HepG2 (cell line): ENCODE results near the gene NOTUM. TPM values are rescaled to one million over a fixed set of nuclear protein-coding genes. Genes with fewer than 3 reads are reported as not detected.
A peak's percentile ranks its signal among the peaks of the same experiment; 100 is the strongest.

Source experiments
- CHD4 ChIP-seq: fragments of 200-600 bp; sonication (generic); IDR thresholded peaks from 2 replicates; pipeline ENCODE4 v1.7.0; 2017; ENCODE audit warnings: mild to moderate bottlenecking, low read length, borderline replicate concordance
- FOXP1 ChIP-seq, 2 experiments: fragments of 450-650 bp in 1 of 2; IDR thresholded peaks; 2 replicates each; pipeline ENCODE4 v1.6.1; 2017 to 2018; ENCODE audit warnings: antibody characterized with exemption in 1 of 2
- FOXP4 ChIP-seq: sonication (generic); formaldehyde crosslinking; IDR thresholded peaks from 2 replicates; pipeline ENCODE4 v1.4.0; 2020; ENCODE audit warnings: missing genetic modification reagents
- KIAA2018 ChIP-seq: sonication (generic); formaldehyde crosslinking; IDR thresholded peaks from 2 replicates; pipeline ENCODE4 v1.5.0; 2020; ENCODE audit warnings: mild to moderate bottlenecking, missing genetic modification reagents, borderline replicate concordance
- MED13 ChIP-seq: sonication (generic); formaldehyde crosslinking; IDR thresholded peaks from 2 replicates; pipeline ENCODE4 v1.5.0; 2020; ENCODE audit warnings: missing genetic modification reagents
- ZNF205 ChIP-seq: IDR thresholded peaks from 2 replicates; pipeline ENCODE4 v1.6.1; 2018; ENCODE audit warnings: missing biosample characterization, missing genetic modification reagents
- ZNF235 ChIP-seq: sonication (generic); formaldehyde crosslinking; IDR thresholded peaks from 2 replicates; pipeline ENCODE4 v1.8.1; 2023; ENCODE audit warnings: mild to moderate bottlenecking, missing genetic modification reagents, borderline replicate concordance
- ZNF256 ChIP-seq: sonication (generic); formaldehyde crosslinking; conservative IDR thresholded peaks from 2 replicates; pipeline ENCODE4 v1.4.0; 2020; ENCODE audit warnings: missing genetic modification reagents
- ZNF280B ChIP-seq: sonication (generic); formaldehyde crosslinking; IDR thresholded peaks from 2 replicates; pipeline ENCODE4 v1.5.0; 2020; ENCODE audit warnings: missing genetic modification reagents, mild to moderate bottlenecking, borderline replicate concordance
- ZNF362 ChIP-seq: sonication (generic); formaldehyde crosslinking; IDR thresholded peaks from 2 replicates; pipeline ENCODE4 v1.4.0; 2020; ENCODE audit warnings: missing genetic modification reagents, mild to moderate bottlenecking, borderline replicate concordance
- ZNF468 ChIP-seq: sonication (generic); formaldehyde crosslinking; IDR thresholded peaks from 2 replicates; pipeline ENCODE4 v1.8.0; 2022; ENCODE audit warnings: mild to moderate bottlenecking, moderate library complexity, missing genetic modification reagents
- ZNF652 ChIP-seq: IDR thresholded peaks from 2 replicates; pipeline ENCODE4 v1.6.1; 2016; ENCODE audit warnings: low read depth, borderline replicate concordance
- ZNF720 ChIP-seq: sonication (generic); formaldehyde crosslinking; IDR thresholded peaks from 2 replicates; pipeline ENCODE4 v1.4.0; 2020; ENCODE audit warnings: missing genetic modification reagents
- ZNF790 ChIP-seq: sonication (generic); formaldehyde crosslinking; IDR thresholded peaks from 2 replicates; pipeline ENCODE4 v1.8.0; 2022; ENCODE audit warnings: missing genetic modification reagents, mild to moderate bottlenecking, borderline replicate concordance
- ZSCAN31 ChIP-seq: sonication (generic); formaldehyde crosslinking; IDR thresholded peaks from 2 replicates; pipeline ENCODE4 v1.5.0; 2020; ENCODE audit warnings: low read depth, mild to moderate bottlenecking, missing genetic modification reagents
- polyA plus RNA-seq, 8 experiments: library from polyadenylated mRNA; depleted of rRNA in 3 of 8; stranded (reverse) in 7 of 8; unstranded in 1 of 8; fragments of >200 nt; fragmentation: Illumina TruSeq in 4 of 8; extraction: Trizol in 4 of 8; gene quantifications; 2 replicates each; pipeline versions ENCODE4 v1.2.1 to v1.2.3, GENCODE V29; 2011 to 2016; ENCODE audit warnings: low read depth in 4 of 8, missing spikeins in 1 of 8, mixed read lengths in 1 of 8; ENCODE audit not compliant: insufficient read depth in 1 of 8
- total RNA-seq, 5 experiments: library from RNA; depleted of rRNA; stranded (reverse); fragments of >200 nt; fragmentation: Illumina TruSeq; extraction: Trizol; gene quantifications; 2 replicates each; pipeline ENCODE4 v1.2.3, GENCODE V29; 2016; ENCODE audit warnings: low read depth in 1 of 5

NOTUM gene
- total and polyA plus RNA-seq, 2 of the 13 experiments (the other 11 are each of a cell fraction or from before 2014, with no cell fraction given), result 150 to 160 TPM

- TF ChIP-seq ZNF790 (CRISPR knock-in tag), result no peak
- TF ChIP-seq ZNF256 (CRISPR knock-in tag), result no peak
- TF ChIP-seq KIAA2018 (CRISPR knock-in tag), result no peak
- no peak; the same call in 1 of the 2 replicates for TF ChIP-seq MED13
- TF ChIP-seq ZSCAN31, result peak; percentile 24; the same call in 1 of the 2 replicates
- no peak; the same call in 1 of the 2 replicates for TF ChIP-seq ZNF205
- TF ChIP-seq FOXP4 (CRISPR knock-in tag), result peak; percentile 15
- no peak for TF ChIP-seq CHD4
- TF ChIP-seq ZNF468 (CRISPR knock-in tag), result no peak
- no peak for TF ChIP-seq ZNF280B (CRISPR knock-in tag)
- peak; percentile 77; the same call in 1 of the 2 replicates for TF ChIP-seq ZNF362
- TF ChIP-seq ZNF652, result no peak
- peak; percentile 35; the same call in 1 of the 2 replicates for TF ChIP-seq ZNF235
- TF ChIP-seq ZNF720, result no peak
- no peak for TF ChIP-seq FOXP1 (IDR thresholded peaks at IDR 0.05)
- TF ChIP-seq FOXP1 (CRISPR knock-in tag; IDR thresholded peaks at IDR 0.05), result peak; percentile 37; the same call in 1 of the 2 replicates
Observed at GRCh38 chr17:81999587-81999975, 38.6 kb upstream of the NOTUM start (continued).
